AG04450 (cell line): Measurements from ENCODE around the gene SEMG1. TPM values are rescaled to one million over a fixed set of nuclear protein-coding genes. Genes with fewer than 3 reads are reported as not detected.

Source experiments
- CTCF ChIA-PET: fragments of 300-600, 350-600 bp; formaldehyde crosslinking; extraction: SDS; loops from one replicate; lab custom pipeline; 2022; ENCODE audit warnings: antibody characterized with exemption, inconsistent platforms; lab: Charles Lee
- POLR2A ChIA-PET: fragments of 350-600 bp; formaldehyde crosslinking; extraction: SDS; loops from one replicate; lab custom pipeline; 2021; ENCODE audit warnings: antibody characterized with exemption, inconsistent platforms; lab: Yijun Ruan, JAX
- DNase-seq: peaks from one replicate; pipeline ENCODE4 v3.0.0-alpha.2; 2011; ENCODE audit warnings: low read depth, low spot score
- H3K27ac ChIP-seq: one replicate; pipeline ENCODE4 v1.5.1; 2012; ENCODE audit warnings: low read depth, low read length, control low read depth
- H3K27me3 ChIP-seq: one replicate; pipeline ENCODE4 v1.6.0; 2012; ENCODE audit warnings: low read length; ENCODE audit not compliant: control insufficient read depth, insufficient read depth
- H3K4me3 ChIP-seq: 2 replicates; pipeline ENCODE4 v1.5.1; 2011; ENCODE audit warnings: mild to moderate bottlenecking, low read depth, low read length, control low read depth
- H3K9me3 ChIP-seq: 2 replicates; pipeline ENCODE4 v1.5.1; 2012; ENCODE audit warnings: low read length; ENCODE audit not compliant: control insufficient read depth, insufficient read depth
- polyA plus RNA-seq: library from polyadenylated mRNA; depleted of rRNA; stranded (reverse); fragments of >200 nt; gene quantifications from 2 replicates; pipeline ENCODE4 v1.2.3, GENCODE V29; 2011
- TF ChIP-seq, protein P1 (sequence below): IDR thresholded peaks from 2 replicates; pipeline ENCODE4 v1.5.1; 2011; ENCODE audit warnings: low read depth, low read length, control low read depth, inconsistent platforms

Gene SEMG1
- polyA plus RNA-seq, 1 experiment: not detected

DNA sequence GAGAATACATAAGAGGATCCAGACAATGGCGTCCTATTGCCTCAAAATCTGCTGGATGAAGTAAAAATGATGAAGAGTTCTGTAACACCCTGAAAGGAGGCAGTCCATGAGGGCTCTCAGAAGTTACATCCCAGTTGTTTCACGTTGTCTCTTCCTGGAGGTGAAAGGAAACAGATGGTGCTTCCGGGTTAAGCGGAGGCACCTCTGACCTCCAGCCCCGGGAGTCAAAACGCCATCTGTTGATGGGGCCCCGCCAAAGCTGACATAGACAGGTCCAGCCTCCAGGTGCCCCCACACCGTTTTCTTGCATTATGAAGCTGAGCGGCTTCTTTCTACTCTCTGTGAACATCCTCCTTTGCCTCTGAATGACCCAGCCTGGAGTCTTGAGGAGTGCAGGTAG is 23.8 kb downstream of the SEMG1 start:
- Histone ChIP-seq H3K9me3 (peaks cover 2% of the 10 kb centered on the region; the same call in 1 of the 2 replicates), H3K27me3 (no peaks in the 10 kb centered on the region), H3K4me3 (no peak overlapping the region), H3K27ac (no peak overlapping the region)
- TF ChIP-seq, protein P1, sequence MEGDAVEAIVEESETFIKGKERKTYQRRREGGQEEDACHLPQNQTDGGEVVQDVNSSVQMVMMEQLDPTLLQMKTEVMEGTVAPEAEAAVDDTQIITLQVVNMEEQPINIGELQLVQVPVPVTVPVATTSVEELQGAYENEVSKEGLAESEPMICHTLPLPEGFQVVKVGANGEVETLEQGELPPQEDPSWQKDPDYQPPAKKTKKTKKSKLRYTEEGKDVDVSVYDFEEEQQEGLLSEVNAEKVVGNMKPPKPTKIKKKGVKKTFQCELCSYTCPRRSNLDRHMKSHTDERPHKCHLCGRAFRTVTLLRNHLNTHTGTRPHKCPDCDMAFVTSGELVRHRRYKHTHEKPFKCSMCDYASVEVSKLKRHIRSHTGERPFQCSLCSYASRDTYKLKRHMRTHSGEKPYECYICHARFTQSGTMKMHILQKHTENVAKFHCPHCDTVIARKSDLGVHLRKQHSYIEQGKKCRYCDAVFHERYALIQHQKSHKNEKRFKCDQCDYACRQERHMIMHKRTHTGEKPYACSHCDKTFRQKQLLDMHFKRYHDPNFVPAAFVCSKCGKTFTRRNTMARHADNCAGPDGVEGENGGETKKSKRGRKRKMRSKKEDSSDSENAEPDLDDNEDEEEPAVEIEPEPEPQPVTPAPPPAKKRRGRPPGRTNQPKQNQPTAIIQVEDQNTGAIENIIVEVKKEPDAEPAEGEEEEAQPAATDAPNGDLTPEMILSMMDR: no peak
- DNase-seq: no peak
- CTCF ChIA-PET: no interaction called here
- POLR2A ChIA-PET: no interaction called here

GRCh38 chr20:45235995-45236394 is 29.2 kb downstream of the SEMG1 start:
- Histone ChIP-seq H3K4me3 (no peak overlapping the region), H3K9me3 (peaks cover 2% of the 10 kb centered on the region; the same call in 1 of the 2 replicates), H3K27me3 (no peaks in the 10 kb centered on the region), H3K27ac (no peak overlapping the region)
- TF ChIP-seq, protein P1: peak; percentile 26
- DNase-seq: no peak
- ChIA-PET POLR2A (no interaction called here), CTCF (no interaction called here)

GRCh38 chr20:45238139-45238538 is 31.3 kb downstream of the SEMG1 start:
- ChIA-PET CTCF (no interaction called here), POLR2A (no interaction called here)
- H3K27me3 ChIP-seq: no peaks in the 10 kb centered on the region
- H3K4me3 ChIP-seq: no peak overlapping the region
- no peak for DNase-seq
- peaks cover 2% of the 10 kb centered on the region; the same call in 1 of the 2 replicates for H3K9me3 ChIP-seq
- no peak overlapping the region for H3K27ac ChIP-seq
- TF ChIP-seq, protein P1: no peak

DNA sequence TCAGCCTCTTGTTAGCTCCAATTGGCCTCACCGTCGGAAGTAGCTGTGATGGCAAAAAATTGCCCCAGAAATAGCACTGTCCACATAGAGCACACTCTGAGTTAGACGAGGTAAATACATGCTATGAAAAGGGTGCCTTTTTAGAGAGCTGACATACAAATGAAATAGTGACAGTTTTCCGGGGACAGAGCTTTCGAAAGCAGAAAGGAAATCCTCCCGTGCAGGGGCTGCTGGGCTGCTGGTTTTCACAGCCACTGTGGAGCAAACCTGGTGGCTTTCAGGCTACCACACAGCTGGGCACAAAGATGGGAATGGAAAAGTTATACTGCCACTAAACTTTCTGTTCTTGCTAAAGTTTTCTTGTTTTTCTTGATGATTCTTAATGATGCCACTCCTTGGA is 39.3 kb downstream of the SEMG1 start:
- TF ChIP-seq, protein P1: no peak
- ChIA-PET CTCF (interaction anchor here (2.4 kb wide), 1 partner anchor 44 kb away, joined by 6 read pairs; no protein-coding TSS in a partner anchor), POLR2A (no interaction called here)
- H3K27me3 ChIP-seq: peaks cover 5% of the 10 kb centered on the region
- H3K27ac ChIP-seq: no peak overlapping the region
- H3K9me3 ChIP-seq: no peaks in the 10 kb centered on the region
- no peak overlapping the region for H3K4me3 ChIP-seq
- DNase-seq: no peak

GRCh38 chr20:45247865-45248264 is 41.0 kb downstream of the SEMG1 start:
- H3K27me3 ChIP-seq: peaks cover 9% of the 10 kb centered on the region
- H3K27ac ChIP-seq: no peak overlapping the region
- H3K4me3 ChIP-seq: no peak overlapping the region
- no peaks in the 10 kb centered on the region for H3K9me3 ChIP-seq
- POLR2A ChIA-PET: no interaction called here
- DNase-seq: no peak
- TF ChIP-seq, protein P1: no peak
- CTCF ChIA-PET: no interaction called here
